ENCODE data around the gene SCCPDH. TPM values are rescaled to one million over a fixed set of nuclear protein-coding genes. Genes with fewer than 3 reads are reported as not detected.

SCCPDH gene
- total and polyA plus RNA-seq, 2 donors (not counting 1 experiment from before 2014, with no cell fraction given) = 1.7 to 6.6 TPM

DNA sequence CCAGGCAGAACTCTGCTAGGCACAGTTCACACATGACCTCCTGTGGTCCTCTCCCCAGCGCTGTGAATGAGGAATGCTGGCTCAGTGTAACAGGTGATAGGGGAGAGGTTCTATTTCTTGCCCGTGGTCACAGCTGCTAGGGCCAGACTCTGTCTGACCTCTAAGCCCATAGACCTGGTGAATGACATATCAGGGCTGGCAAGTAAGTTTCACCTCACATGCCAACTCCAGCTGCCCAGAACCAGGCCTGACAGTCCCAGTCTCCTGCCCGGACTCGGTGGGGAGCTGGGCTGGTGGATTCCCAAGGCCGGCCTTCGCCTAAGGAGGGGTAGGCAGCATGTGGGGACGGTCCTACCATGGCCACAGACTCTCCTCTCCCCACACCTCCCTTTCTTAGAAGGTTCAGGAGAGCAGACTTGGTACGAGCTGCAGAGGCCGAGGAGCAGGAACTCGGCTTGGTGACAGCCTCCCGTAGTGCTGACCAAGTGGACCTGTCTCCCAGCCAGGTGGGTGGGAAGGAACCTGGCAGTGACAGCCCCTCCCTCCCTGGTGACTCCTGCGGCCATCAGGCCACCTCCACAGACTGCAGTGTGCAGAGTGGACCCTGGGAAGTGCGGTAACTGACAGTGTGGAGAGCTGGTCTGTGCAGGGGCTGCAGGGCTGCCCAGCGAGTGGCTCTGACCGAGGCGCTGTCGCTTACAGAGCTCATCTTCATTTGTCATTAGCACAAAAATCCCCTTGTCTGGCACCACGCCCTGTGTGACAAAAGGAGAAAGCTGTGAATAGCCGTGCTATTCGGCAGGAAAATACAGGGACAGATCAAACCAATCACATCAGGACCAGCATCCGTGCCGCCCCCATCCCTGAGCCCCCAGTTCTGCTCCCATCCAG lies 74.6 kb downstream of the SCCPDH start:
- H3K27me3 ChIP-seq (replicated peaks in 1 of 4; ENCODE audit: control extremely low read depth in 1 of 4, control insufficient read depth in 3 of 4, insufficient read depth in 4 of 4, low read length in 3 of 4) = no peaks in the 10 kb centered on the region
- H3K4me3 Mint-ChIP-seq = no peak overlapping the region
- TF ChIP-seq, protein P1, sequence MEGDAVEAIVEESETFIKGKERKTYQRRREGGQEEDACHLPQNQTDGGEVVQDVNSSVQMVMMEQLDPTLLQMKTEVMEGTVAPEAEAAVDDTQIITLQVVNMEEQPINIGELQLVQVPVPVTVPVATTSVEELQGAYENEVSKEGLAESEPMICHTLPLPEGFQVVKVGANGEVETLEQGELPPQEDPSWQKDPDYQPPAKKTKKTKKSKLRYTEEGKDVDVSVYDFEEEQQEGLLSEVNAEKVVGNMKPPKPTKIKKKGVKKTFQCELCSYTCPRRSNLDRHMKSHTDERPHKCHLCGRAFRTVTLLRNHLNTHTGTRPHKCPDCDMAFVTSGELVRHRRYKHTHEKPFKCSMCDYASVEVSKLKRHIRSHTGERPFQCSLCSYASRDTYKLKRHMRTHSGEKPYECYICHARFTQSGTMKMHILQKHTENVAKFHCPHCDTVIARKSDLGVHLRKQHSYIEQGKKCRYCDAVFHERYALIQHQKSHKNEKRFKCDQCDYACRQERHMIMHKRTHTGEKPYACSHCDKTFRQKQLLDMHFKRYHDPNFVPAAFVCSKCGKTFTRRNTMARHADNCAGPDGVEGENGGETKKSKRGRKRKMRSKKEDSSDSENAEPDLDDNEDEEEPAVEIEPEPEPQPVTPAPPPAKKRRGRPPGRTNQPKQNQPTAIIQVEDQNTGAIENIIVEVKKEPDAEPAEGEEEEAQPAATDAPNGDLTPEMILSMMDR (IDR thresholded peaks at IDR 0.05) = no peak
- no peak for TF ChIP-seq EZH2 (IDR thresholded peaks at IDR 0.05; ENCODE audit: borderline replicate concordance, insufficient read depth, low read depth, low read length, poor library complexity, severe bottlenecking)
- H3K27me3 Mint-ChIP-seq = no peaks in the 10 kb centered on the region
- no peaks in the 10 kb centered on the region for H3K36me3 ChIP-seq (replicated peaks in 1 of 2; ENCODE audit: control extremely low read depth in 1 of 2, control insufficient read depth in 1 of 2, extremely low read depth in 1 of 2, insufficient read depth in 2 of 2, low read length in 1 of 2)
- POLR2A ChIA-PET = no interaction called here
- no peak for ATAC-seq (ENCODE audit: low read depth)
- H3K79me2 ChIP-seq (ENCODE audit: control insufficient read depth, insufficient read depth, low read length) = no peaks in the 10 kb centered on the region
- 97% methylated on average over 17 of the region's 22 CpGs for WGBS (ENCODE audit: insufficient coverage)
- no peaks in the 10 kb centered on the region for H3K4me1 Mint-ChIP-seq
- intact Hi-C loops (cut with micrococcal nuclease) = no loop called here
- H3K4me2 ChIP-seq (replicated peaks; ENCODE audit: low read depth, low read length, poor library complexity, severe bottlenecking) = no peak overlapping the region
- H3K27ac ChIP-seq (ENCODE audit: low read length in 2 of 2) = no peak overlapping the region
- no peak overlapping the region for H3K4me3 ChIP-seq (ENCODE audit: control extremely low read depth in 1 of 5, extremely low read depth in 1 of 5, insufficient read depth in 1 of 5, low read depth in 2 of 5, low read length in 4 of 5)
- H3K4me1 ChIP-seq (ENCODE audit: control insufficient read depth in 2 of 2, insufficient read depth in 2 of 2, low read length in 2 of 2) = no peaks in the 10 kb centered on the region
- H2AFZ ChIP-seq (ENCODE audit: insufficient read depth, low read depth, low read length, poor library complexity, severe bottlenecking) = no peak overlapping the region
- no peak overlapping the region for H3K27ac Mint-ChIP-seq
- no peaks in the 10 kb centered on the region for H4K20me1 ChIP-seq (ENCODE audit: control insufficient read depth, insufficient read depth, low read length, poor library complexity, severe bottlenecking)
- peaks cover 0 to 7% (median 0%) of the 10 kb centered on the region in 3 donors for H3K9me3 ChIP-seq (ENCODE audit: control extremely low read depth in 1 of 3, control insufficient read depth in 2 of 3, insufficient read depth in 1 of 3, low read length in 2 of 3)
- no peak for DNase-seq
- no peak overlapping the region for H3K9ac ChIP-seq (ENCODE audit: low read length)
- CTCF ChIA-PET = no interaction called here
- no peaks in the 10 kb centered on the region for H3K9me3 Mint-ChIP-seq (ENCODE audit: insufficient read depth)

DNA sequence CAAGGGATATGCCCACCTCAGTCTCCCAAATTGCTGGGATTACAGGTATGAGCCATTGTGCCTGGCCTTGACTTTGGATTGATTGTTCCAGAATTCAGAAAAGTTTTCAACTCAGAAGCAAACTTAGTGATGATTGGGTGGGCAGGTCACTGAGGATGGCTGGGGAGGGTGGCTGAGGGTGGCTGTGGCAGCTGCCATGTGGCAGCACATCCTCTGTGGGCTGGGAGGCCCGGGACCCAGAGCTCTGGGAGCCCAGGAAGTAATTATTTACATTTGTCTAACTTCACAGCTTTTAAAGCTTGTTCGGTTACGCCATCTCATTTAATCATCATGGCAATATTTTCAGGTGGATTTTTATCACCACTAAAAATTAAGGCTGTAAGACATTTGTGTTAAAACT lies 76.1 kb downstream of the SCCPDH start:
- Mint-ChIP-seq H3K9me3 (ENCODE audit: insufficient read depth) (no peaks in the 10 kb centered on the region), H3K27me3 (no peaks in the 10 kb centered on the region), H3K4me1 (no peaks in the 10 kb centered on the region), H3K27ac (no peak overlapping the region), H3K4me3 (no peak overlapping the region)
- Histone ChIP-seq H4K20me1 (ENCODE audit: control insufficient read depth, insufficient read depth, low read length, poor library complexity, severe bottlenecking) (no peaks in the 10 kb centered on the region), H3K4me3 (ENCODE audit: control extremely low read depth in 1 of 5, extremely low read depth in 1 of 5, insufficient read depth in 1 of 5, low read depth in 2 of 5, low read length in 4 of 5) (no peak overlapping the region), H2AFZ (ENCODE audit: insufficient read depth, low read depth, low read length, poor library complexity, severe bottlenecking) (no peak overlapping the region), H3K9ac (ENCODE audit: low read length) (no peak overlapping the region), H3K4me1 (ENCODE audit: control insufficient read depth in 2 of 2, insufficient read depth in 2 of 2, low read length in 2 of 2) (no peaks in the 10 kb centered on the region), H3K79me2 (ENCODE audit: control insufficient read depth, insufficient read depth, low read length) (no peaks in the 10 kb centered on the region), H3K27ac (ENCODE audit: low read length in 2 of 2) (no peak overlapping the region), H3K36me3 (replicated peaks in 1 of 2; ENCODE audit: control extremely low read depth in 1 of 2, control insufficient read depth in 1 of 2, extremely low read depth in 1 of 2, insufficient read depth in 2 of 2, low read length in 1 of 2) (no peaks in the 10 kb centered on the region), H3K9me3 (ENCODE audit: control extremely low read depth in 1 of 3, control insufficient read depth in 2 of 3, insufficient read depth in 1 of 3, low read length in 2 of 3) (peaks cover 0 to 7% (median 0%) of the 10 kb centered on the region in 3 donors), H3K27me3 (replicated peaks in 1 of 4; ENCODE audit: control extremely low read depth in 1 of 4, control insufficient read depth in 3 of 4, insufficient read depth in 4 of 4, low read length in 3 of 4) (no peaks in the 10 kb centered on the region), H3K4me2 (replicated peaks; ENCODE audit: low read depth, low read length, poor library complexity, severe bottlenecking) (no peak overlapping the region)
- intact Hi-C loops (cut with micrococcal nuclease) = no loop called here
- no peak for TF ChIP-seq EZH2 (IDR thresholded peaks at IDR 0.05; ENCODE audit: borderline replicate concordance, insufficient read depth, low read depth, low read length, poor library complexity, severe bottlenecking)
- TF ChIP-seq, protein P1 (IDR thresholded peaks at IDR 0.05) = no peak
- ChIA-PET CTCF (no interaction called here), POLR2A (no interaction called here)
- WGBS (ENCODE audit: insufficient coverage) = no CpG with 5 or more reads among the region's 3 CpGs
- no peak for ATAC-seq (ENCODE audit: low read depth)
- DNase-seq = no peak
